BLaER1 (cell line): ENCODE results near the gene LCAT.

Experiments used
- H3K27ac ChIP-seq: shearing (Covaris generic); formaldehyde crosslinking; 2 replicates; pipeline ENCODE4 v1.8.1; 2022
- H3K27me3 ChIP-seq: shearing (Covaris generic); formaldehyde crosslinking; 2 replicates; pipeline ENCODE4 v1.8.1; 2022
- H3K36me3 ChIP-seq: shearing (Covaris generic); formaldehyde crosslinking; 2 replicates; pipeline ENCODE4 v1.8.1; 2022
- H3K4me1 ChIP-seq: shearing (Covaris generic); formaldehyde crosslinking; 2 replicates; pipeline ENCODE4 v1.8.1; 2022
- H3K4me2 ChIP-seq: shearing (Covaris generic); formaldehyde crosslinking; 2 replicates; pipeline ENCODE4 v1.8.1; 2022
- H3K4me3 ChIP-seq: shearing (Covaris generic); formaldehyde crosslinking; 2 replicates; pipeline ENCODE4 v1.8.1; 2022
- H3K9ac ChIP-seq: shearing (Covaris generic); formaldehyde crosslinking; 2 replicates; pipeline ENCODE4 v1.8.1; 2022
- H3K9me3 ChIP-seq: shearing (Covaris generic); formaldehyde crosslinking; 2 replicates; pipeline ENCODE4 v1.8.1; 2022
- H4K20me1 ChIP-seq: shearing (Covaris generic); formaldehyde crosslinking; 2 replicates; pipeline ENCODE4 v1.8.1; 2022
- Cebpa-rat ChIP-seq: shearing (Covaris generic); IDR thresholded peaks from 2 replicates; pipeline ENCODE4 v1.8.1; 2022

Gene LCAT

GRCh38 chr16:67897231-67897630 lies 46.7 kb downstream of the LCAT start:
- Histone ChIP-seq H4K20me1 (peaks cover 73% of the 10 kb centered on the region), H3K36me3 (peaks cover 33% of the 10 kb centered on the region), H3K4me2 (no peak overlapping the region), H3K4me3 (no peak overlapping the region), H3K4me1 (peaks cover 20% of the 10 kb centered on the region), H3K9ac (no peak overlapping the region), H3K9me3 (no peaks in the 10 kb centered on the region), H3K27me3 (no peaks in the 10 kb centered on the region), H3K27ac (no peak overlapping the region)
- TF ChIP-seq Cebpa-rat, result no peak

GRCh38 chr16:67893743-67894399 lies 50.0 kb downstream of the LCAT start:
- peaks cover 21% of the 10 kb centered on the region for H3K4me1 ChIP-seq
- no peaks in the 10 kb centered on the region for H3K9me3 ChIP-seq
- peak overlapping the region; percentile 100 for H3K4me3 ChIP-seq
- no peaks in the 10 kb centered on the region for H3K27me3 ChIP-seq
- H3K4me2 ChIP-seq, result peak overlapping the region; percentile 83
- peak overlapping the region; percentile 99 for H3K9ac ChIP-seq
- H4K20me1 ChIP-seq, result peaks cover 39% of the 10 kb centered on the region
- no peak for TF ChIP-seq Cebpa-rat
- H3K27ac ChIP-seq, result peak overlapping the region; percentile 97
- peaks cover 17% of the 10 kb centered on the region for H3K36me3 ChIP-seq

- no peaks in the 10 kb centered on the region for H3K9me3 ChIP-seq
- peak within 1 kb of the TSS; percentile 99 for H3K9ac ChIP-seq
- no peak for TF ChIP-seq Cebpa-rat
- H3K27me3 ChIP-seq, result no peaks in the 10 kb centered on the region
- peaks cover 21% of the 10 kb centered on the region for H3K36me3 ChIP-seq
- H3K27ac ChIP-seq, result peak within 1 kb of the TSS; percentile 97
- peak within 1 kb of the TSS; percentile 100 for H3K4me3 ChIP-seq
- H4K20me1 ChIP-seq, result peaks cover 32% of the 10 kb centered on the region
- peak within 1 kb of the TSS; percentile 83 for H3K4me2 ChIP-seq
- H3K4me1 ChIP-seq, result peaks cover 21% of the 10 kb centered on the region
These were observed 50.8 kb downstream of the LCAT start, which contains the start of gene PSKH1 for GRCh38 chr16:67892899-67893742. Gene PSKH1 (plus strand): TSS chr16:67893254. CDS start chr16:67908750, 15,496 bp downstream.

DNA sequence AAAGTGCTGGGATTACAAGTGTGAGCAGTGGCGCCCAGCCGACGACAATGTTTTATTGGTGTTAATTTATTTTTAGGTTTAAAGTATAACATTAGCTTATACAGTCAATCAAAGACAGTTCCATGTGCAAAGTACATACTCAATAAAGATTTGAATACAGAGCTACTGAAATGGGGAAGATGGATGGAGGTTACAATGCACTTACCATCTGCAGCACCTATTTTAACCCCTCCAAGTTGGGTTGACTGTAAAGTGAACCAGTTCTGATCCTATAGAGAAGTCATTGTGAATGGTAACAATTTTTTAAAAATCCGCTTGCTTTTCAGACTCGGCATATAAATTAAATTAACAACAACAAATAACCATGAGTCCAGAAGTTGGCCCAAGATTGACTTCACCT lies 51.5 kb downstream of the LCAT start:
- H3K4me1 ChIP-seq, result peaks cover 21% of the 10 kb centered on the region
- H3K9me3 ChIP-seq, result no peaks in the 10 kb centered on the region
- peak overlapping the region; percentile 100 for H3K4me3 ChIP-seq
- peak overlapping the region; percentile 99 for H3K9ac ChIP-seq
- no peaks in the 10 kb centered on the region for H3K27me3 ChIP-seq
- H3K27ac ChIP-seq, result no peak overlapping the region
- peaks cover 24% of the 10 kb centered on the region for H4K20me1 ChIP-seq
- H3K36me3 ChIP-seq, result peaks cover 21% of the 10 kb centered on the region
- peak overlapping the region; percentile 79 for H3K4me2 ChIP-seq
- TF ChIP-seq Cebpa-rat, result no peak
